BLaER1 treated with 17β-estradiol and CSF1 and Interleukin-3, amounts not matched to agents 10 nM and 100 nM (cell line): Measurements from ENCODE around the gene ENOX1.

Experiments used
- H3K27ac ChIP-seq, 11 experiments: shearing (Covaris generic); formaldehyde crosslinking; 2 replicates each; pipeline ENCODE4 v1.8.1; 2022
- H3K27me3 ChIP-seq, 11 experiments: shearing (Covaris generic); formaldehyde crosslinking; 2 replicates each; pipeline ENCODE4 v1.8.1; 2022
- H3K36me3 ChIP-seq, 11 experiments: shearing (Covaris generic); formaldehyde crosslinking; 2 replicates each; pipeline ENCODE4 v1.8.1; 2022
- H3K4me1 ChIP-seq, 10 experiments: shearing (Covaris generic); formaldehyde crosslinking; 2 replicates each; pipeline ENCODE4 v1.8.1; 2022
- H3K4me2 ChIP-seq, 11 experiments: shearing (Covaris generic); formaldehyde crosslinking; 2 replicates each; pipeline ENCODE4 v1.8.1; 2022
- H3K4me3 ChIP-seq, 10 experiments: shearing (Covaris generic); formaldehyde crosslinking; 2 replicates each; pipeline ENCODE4 v1.8.1; 2022
- H3K9ac ChIP-seq, 11 experiments: shearing (Covaris generic); formaldehyde crosslinking; 2 replicates each; pipeline ENCODE4 v1.8.1; 2022
- H3K9me3 ChIP-seq, 11 experiments: shearing (Covaris generic); formaldehyde crosslinking; replicated peaks in 1 of 11; 2 replicates each; pipeline ENCODE4 v1.8.1; 2022
- H4K20me1 ChIP-seq, 11 experiments: shearing (Covaris generic); formaldehyde crosslinking; 2 replicates each; pipeline ENCODE4 v1.8.1; 2022
- Cebpa-rat ChIP-seq, 11 experiments: shearing (Covaris generic); IDR thresholded peaks; 2 replicates each; pipeline ENCODE4 v1.8.1; 2022

Gene ENOX1

DNA sequence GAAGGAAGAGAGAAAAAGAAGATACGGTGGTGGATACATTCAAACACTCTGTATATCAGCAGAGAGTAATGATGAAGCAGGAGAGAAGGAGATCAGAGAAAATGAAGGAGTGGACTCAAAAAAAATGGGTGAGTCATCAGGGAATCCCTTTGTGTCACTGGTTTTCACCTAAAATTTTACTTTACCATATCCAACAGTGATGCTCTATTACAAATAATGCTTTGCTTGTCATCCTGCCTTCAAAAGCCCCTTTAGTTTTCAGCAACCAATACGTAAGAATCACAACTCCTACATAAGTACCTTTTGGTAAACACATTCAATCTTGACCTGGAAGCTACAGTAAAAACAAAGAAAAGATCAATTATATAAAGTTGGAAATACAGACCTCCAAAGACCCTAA, 88.8 kb downstream of the ENOX1 start:
- no peaks in the 10 kb centered on the region for H4K20me1 ChIP-seq
- no peak overlapping the region for H3K4me3 ChIP-seq
- H3K9me3 ChIP-seq = no peaks in the 10 kb centered on the region
- H3K27ac ChIP-seq = no peak overlapping the region
- no peak overlapping the region for H3K4me2 ChIP-seq
- no peaks in the 10 kb centered on the region for H3K36me3 ChIP-seq
- H3K4me1 ChIP-seq = no peaks in the 10 kb centered on the region
- no peaks in the 10 kb centered on the region for H3K27me3 ChIP-seq
- no peak overlapping the region for H3K9ac ChIP-seq
- TF ChIP-seq Cebpa-rat (IDR thresholded peaks at IDR 0.05) = no peak

DNA sequence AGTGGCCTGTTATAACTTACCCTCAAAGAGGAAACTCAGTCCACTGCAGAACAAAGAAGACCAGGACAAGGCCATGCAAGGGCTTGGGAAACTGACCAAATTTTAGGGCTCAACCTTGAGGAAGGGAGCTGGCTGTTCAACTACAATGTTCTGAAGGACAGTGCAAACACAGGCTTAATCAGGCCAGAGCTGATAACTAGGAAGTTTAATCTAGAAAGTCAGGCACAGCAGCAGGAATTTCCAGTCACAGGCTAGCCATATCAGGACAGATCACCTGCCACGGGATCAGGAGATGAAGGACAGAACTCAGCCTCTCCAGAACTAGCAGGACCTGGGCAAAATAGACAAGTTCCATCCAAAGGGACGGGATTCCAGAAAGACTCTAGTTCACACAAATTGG, 89.4 kb downstream of the ENOX1 start:
- no peak overlapping the region for H3K9ac ChIP-seq
- no peak overlapping the region for H3K27ac ChIP-seq
- no peaks in the 10 kb centered on the region for H3K9me3 ChIP-seq
- no peaks in the 10 kb centered on the region for H4K20me1 ChIP-seq
- H3K4me3 ChIP-seq = no peak overlapping the region
- H3K27me3 ChIP-seq = no peaks in the 10 kb centered on the region
- no peak for TF ChIP-seq Cebpa-rat (IDR thresholded peaks at IDR 0.05)
- no peak overlapping the region for H3K4me2 ChIP-seq
- no peaks in the 10 kb centered on the region for H3K4me1 ChIP-seq
- H3K36me3 ChIP-seq = no peaks in the 10 kb centered on the region

DNA sequence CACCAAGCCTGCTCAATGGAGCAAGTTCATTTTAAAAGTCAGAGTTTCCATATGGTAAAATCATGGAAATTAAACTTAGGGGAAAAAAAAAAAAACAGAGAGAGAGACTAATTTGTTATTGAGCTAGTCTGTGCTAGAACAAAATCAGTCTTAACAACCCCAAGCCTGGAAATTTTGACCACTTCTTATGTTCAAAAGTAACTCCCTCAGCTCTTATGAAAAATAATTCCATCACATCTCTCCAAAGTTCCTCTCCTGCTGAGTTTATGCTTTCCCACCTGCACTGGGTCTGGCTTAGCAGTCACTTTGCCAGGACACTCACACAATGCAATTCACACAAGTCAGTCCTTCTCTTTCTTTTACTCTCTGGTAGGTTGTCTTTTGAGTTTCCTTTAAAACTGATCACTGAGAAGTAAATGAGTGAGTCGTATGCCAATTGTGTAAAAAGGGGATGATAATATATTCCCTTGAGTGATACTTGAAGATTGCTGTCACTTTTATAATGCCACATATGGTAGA, 92.6 kb downstream of the ENOX1 start:
- no peaks in the 10 kb centered on the region for H3K36me3 ChIP-seq
- no peaks in the 10 kb centered on the region for H4K20me1 ChIP-seq
- no peaks in the 10 kb centered on the region for H3K27me3 ChIP-seq
- H3K4me1 ChIP-seq = no peaks in the 10 kb centered on the region
- H3K9ac ChIP-seq = no peak overlapping the region
- no peak overlapping the region for H3K4me2 ChIP-seq
- H3K4me3 ChIP-seq = no peak overlapping the region
- no peak overlapping the region for H3K27ac ChIP-seq
- H3K9me3 ChIP-seq = no peaks in the 10 kb centered on the region
- no peak for TF ChIP-seq Cebpa-rat (IDR thresholded peaks at IDR 0.05)

DNA sequence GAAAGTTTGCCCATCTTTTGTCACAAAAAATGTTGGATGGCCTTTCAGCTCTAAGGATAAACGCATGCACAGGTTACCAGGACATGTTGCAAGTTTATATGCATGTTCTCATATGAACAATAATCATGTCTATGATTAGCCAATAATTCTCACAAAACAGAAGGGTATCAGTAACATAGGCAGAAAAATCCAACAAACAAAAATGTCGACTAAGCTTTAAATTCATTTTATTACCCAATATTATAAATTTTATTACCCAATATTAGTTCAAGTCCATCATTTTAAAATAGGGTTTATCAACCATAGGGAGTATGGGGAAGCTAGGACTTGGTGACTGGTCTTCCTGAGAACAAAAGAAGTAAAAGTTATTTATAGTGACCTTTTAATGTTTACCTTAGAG, 93.1 kb downstream of the ENOX1 start:
- no peaks in the 10 kb centered on the region for H3K4me1 ChIP-seq

DNA sequence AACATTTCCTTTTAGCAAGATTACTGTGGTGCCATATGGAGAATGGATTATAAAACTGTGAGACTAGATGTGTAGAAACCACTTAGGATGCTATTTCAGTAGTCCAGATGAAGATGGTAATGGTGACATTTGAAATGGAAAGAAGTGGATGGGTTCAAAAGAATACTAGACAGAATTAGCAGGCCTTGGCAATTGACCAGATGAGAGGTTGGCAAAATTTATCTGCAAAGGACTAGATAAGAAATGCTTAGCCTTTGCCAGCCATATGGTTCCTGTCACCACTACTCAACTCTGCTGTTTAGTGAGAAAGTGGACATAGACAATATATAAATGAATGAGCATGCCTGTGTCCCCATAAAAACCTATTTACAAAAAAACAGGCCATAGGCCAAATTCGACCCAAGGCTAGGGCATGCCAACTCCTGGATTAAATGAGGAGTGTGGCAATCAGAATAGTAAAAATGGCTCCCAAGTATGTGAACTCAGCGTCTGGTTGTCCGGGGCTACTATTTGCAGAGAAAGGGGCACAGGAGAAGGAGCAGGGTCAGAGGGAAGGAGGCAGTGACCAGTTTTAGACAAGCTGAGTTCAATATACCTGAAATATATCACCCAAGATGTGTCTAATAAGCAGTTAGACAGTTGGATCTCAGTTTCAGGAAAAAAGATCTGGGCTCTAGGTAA, 98.4 kb downstream of the ENOX1 start:
- H3K4me3 ChIP-seq = no peak overlapping the region
- H3K9ac ChIP-seq = no peak overlapping the region
- H3K4me1 ChIP-seq = no peaks in the 10 kb centered on the region
- no peaks in the 10 kb centered on the region for H4K20me1 ChIP-seq
- H3K4me2 ChIP-seq = no peak overlapping the region
- no peaks in the 10 kb centered on the region for H3K27me3 ChIP-seq
- H3K27ac ChIP-seq = no peak overlapping the region
- TF ChIP-seq Cebpa-rat (IDR thresholded peaks at IDR 0.05) = no peak
- no peaks in the 10 kb centered on the region for H3K9me3 ChIP-seq
- no peaks in the 10 kb centered on the region for H3K36me3 ChIP-seq

More for the DNA sequence above, 93.1 kb downstream of the ENOX1 start:
- no peaks in the 10 kb centered on the region for H3K27me3 ChIP-seq
- H3K4me3 ChIP-seq = no peak overlapping the region
- H3K36me3 ChIP-seq = no peaks in the 10 kb centered on the region
- no peak overlapping the region for H3K27ac ChIP-seq
- H3K9me3 ChIP-seq = no peaks in the 10 kb centered on the region
- no peak overlapping the region for H3K9ac ChIP-seq
- no peak for TF ChIP-seq Cebpa-rat (IDR thresholded peaks at IDR 0.05)
- no peak overlapping the region for H3K4me2 ChIP-seq
- no peaks in the 10 kb centered on the region for H4K20me1 ChIP-seq

DNA sequence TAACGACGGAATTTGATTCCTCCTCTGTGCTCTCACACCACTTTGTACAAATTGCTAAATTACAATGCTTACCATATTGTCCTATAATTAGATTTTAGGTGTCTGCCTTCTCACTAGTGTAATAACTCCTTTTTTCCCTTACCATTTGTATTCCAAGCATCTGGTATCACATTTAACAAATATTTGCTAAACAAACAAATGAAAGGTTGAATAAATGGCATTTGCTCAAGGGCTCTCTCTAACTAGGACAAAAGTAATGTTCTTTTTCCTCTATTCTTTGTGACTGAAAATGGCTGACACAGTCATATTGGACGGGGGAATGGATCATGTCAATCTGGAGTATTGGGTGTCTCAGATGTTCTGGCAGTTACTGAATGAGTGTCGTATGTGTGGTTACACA, 99.7 kb downstream of the ENOX1 start:
- no peaks in the 10 kb centered on the region for H4K20me1 ChIP-seq
- no peak overlapping the region for H3K9ac ChIP-seq
- H3K36me3 ChIP-seq = no peaks in the 10 kb centered on the region
- no peak overlapping the region for H3K4me2 ChIP-seq
- H3K27ac ChIP-seq = no peak overlapping the region
- H3K27me3 ChIP-seq = no peaks in the 10 kb centered on the region
- H3K4me3 ChIP-seq = no peak overlapping the region
- no peak for TF ChIP-seq Cebpa-rat (IDR thresholded peaks at IDR 0.05)
- no peaks in the 10 kb centered on the region for H3K4me1 ChIP-seq
- H3K9me3 ChIP-seq = no peaks in the 10 kb centered on the region

DNA sequence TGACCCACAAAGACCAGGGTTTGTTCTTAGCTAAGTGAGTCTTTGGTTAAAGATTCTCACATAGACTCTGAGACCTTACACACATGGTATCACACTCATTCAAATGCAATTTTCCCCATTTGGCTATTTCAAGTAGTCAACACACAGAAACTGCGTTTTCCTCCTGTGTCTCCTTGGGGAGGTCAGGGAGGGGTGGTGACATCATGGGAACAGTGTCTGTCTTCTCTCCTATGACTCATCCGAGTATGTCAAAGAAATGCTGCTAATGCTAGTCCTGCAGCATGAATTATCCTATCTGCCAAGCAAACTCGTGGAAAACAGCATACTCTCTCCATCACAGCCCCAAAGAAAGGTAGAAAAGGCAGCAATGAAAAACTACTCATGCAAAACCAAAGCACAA, 100.2 kb downstream of the ENOX1 start:
- no peaks in the 10 kb centered on the region for H3K36me3 ChIP-seq
- H3K9me3 ChIP-seq = no peaks in the 10 kb centered on the region
- H3K9ac ChIP-seq = no peak overlapping the region
- no peaks in the 10 kb centered on the region for H3K4me1 ChIP-seq
- no peaks in the 10 kb centered on the region for H4K20me1 ChIP-seq
- TF ChIP-seq Cebpa-rat (IDR thresholded peaks at IDR 0.05) = no peak
- H3K27ac ChIP-seq = no peak overlapping the region
- H3K4me3 ChIP-seq = no peak overlapping the region
- H3K4me2 ChIP-seq = no peak overlapping the region
- H3K27me3 ChIP-seq = no peaks in the 10 kb centered on the region

DNA sequence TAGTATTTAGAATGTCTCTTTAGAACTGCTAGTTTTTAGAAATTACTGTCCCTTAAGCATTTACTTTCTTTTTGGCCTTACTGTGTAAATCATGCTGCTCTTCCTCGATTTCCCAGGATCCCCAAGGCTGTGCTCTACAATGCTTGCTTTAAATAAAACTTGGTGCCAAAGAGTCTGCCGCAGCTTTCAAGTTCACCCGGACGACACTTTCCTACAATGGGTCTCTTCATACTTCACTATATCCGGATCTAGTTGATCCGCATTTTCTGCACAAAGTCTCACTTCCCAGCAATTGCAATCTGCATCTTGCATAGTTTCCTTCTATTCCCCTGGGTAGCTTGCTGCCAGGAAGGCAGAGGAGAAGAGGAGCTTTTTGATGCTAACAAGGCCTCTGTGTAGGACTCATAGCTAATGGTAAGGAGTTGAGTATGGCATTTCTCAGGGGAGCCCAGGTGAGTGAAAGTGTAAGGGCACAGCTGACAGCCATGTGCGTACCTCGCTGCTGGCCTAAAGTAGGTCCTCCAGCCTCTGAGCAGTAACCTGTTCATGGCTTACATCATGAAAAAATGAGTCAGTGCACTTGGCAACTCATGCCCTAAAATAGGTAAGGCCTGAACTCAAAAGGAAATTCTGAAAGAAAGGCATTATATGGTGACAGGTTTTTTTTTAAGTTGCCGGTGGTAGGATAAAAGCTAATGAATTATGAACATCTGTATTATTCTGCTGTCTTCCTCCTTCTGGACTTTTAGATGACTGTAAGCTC, 101.6 kb downstream of the ENOX1 start:
- Histone ChIP-seq H3K4me3 (no peak overlapping the region), H3K4me2 (no peak overlapping the region), H3K27me3 (no peaks in the 10 kb centered on the region), H3K4me1 (no peaks in the 10 kb centered on the region), H4K20me1 (no peaks in the 10 kb centered on the region), H3K9ac (no peak overlapping the region), H3K9me3 (no peaks in the 10 kb centered on the region), H3K27ac (no peak overlapping the region), H3K36me3 (no peaks in the 10 kb centered on the region)
- TF ChIP-seq Cebpa-rat (IDR thresholded peaks at IDR 0.05) = no peak

DNA sequence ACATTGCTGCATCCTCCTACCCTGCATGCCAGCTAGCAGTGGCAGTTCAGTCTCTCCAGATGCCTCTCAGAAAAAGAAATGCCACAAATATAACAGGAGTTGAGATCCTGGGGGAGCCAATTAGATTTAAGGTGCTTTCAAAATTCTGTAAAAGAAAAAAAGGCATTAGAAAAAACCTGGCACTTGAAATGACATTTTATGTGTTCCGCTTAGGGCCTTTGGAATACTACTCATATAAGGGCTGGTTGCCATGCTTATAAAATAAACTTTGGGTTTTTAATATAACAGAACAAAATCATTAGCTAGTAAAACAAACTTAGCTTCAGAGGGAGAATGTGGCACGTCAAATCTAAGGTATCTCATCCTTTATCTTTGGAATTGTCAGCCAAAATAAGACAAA, 104.1 kb downstream of the ENOX1 start:
- Histone ChIP-seq H3K27me3 (no peaks in the 10 kb centered on the region), H3K27ac (no peak overlapping the region), H3K4me2 (no peak overlapping the region), H3K4me3 (no peak overlapping the region), H3K9ac (no peak overlapping the region), H3K36me3 (no peaks in the 10 kb centered on the region), H4K20me1 (no peaks in the 10 kb centered on the region), H3K4me1 (no peaks in the 10 kb centered on the region), H3K9me3 (no peaks in the 10 kb centered on the region)
- TF ChIP-seq Cebpa-rat (IDR thresholded peaks at IDR 0.05) = no peak

DNA sequence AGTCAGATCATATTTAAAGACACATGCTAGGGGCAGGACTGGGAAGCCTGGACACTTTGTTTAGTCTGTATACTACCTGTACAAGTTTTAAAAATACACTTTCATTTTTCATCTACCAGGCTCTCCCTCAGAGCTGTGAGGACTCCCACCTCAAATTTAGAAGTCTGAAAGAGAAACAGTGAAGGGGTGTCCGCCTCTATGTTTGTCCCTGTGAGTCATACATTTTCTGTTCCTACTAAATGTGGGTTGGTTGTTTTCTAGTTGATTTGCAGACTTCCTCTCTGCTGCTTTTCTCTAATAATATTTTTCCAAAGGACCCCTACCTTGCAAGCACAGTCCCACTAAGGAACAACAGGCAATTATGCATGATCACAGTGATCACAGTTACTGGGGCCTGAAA, 110.5 kb downstream of the ENOX1 start:
- Histone ChIP-seq H3K4me3 (no peak overlapping the region), H3K4me2 (peak overlapping the region in 5 of 11 experiments; percentile 4 to 55 (median 33); a peak in 7 of 22 replicates), H3K9me3 (no peaks in the 10 kb centered on the region), H3K9ac (no peak overlapping the region), H4K20me1 (no peaks in the 10 kb centered on the region), H3K4me1 (peaks cover 0 to 13% (median 2%) of the 10 kb centered on the region in 10 experiments; a peak in 9 of 20 replicates), H3K36me3 (no peaks in the 10 kb centered on the region), H3K27ac (no peak overlapping the region), H3K27me3 (no peaks in the 10 kb centered on the region)
- TF ChIP-seq Cebpa-rat (IDR thresholded peaks at IDR 0.05) = no peak
